NCI-H1092 (cell line): Measurements from ENCODE around the gene PRR15L.
"Not testable (repeated sequence)": the region's sequence is repeated elsewhere in the genome, so short reads cannot be mapped to it uniquely, and the experiment has no call there.

Experiments
- DNase-seq: peaks from one replicate; lab custom pipeline; 2025; lab: John Stamatoyannopoulos, UW

Gene PRR15L, protein sequence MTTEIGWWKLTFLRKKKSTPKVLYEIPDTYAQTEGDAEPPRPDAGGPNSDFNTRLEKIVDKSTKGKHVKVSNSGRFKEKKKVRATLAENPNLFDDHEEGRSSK

DNA sequence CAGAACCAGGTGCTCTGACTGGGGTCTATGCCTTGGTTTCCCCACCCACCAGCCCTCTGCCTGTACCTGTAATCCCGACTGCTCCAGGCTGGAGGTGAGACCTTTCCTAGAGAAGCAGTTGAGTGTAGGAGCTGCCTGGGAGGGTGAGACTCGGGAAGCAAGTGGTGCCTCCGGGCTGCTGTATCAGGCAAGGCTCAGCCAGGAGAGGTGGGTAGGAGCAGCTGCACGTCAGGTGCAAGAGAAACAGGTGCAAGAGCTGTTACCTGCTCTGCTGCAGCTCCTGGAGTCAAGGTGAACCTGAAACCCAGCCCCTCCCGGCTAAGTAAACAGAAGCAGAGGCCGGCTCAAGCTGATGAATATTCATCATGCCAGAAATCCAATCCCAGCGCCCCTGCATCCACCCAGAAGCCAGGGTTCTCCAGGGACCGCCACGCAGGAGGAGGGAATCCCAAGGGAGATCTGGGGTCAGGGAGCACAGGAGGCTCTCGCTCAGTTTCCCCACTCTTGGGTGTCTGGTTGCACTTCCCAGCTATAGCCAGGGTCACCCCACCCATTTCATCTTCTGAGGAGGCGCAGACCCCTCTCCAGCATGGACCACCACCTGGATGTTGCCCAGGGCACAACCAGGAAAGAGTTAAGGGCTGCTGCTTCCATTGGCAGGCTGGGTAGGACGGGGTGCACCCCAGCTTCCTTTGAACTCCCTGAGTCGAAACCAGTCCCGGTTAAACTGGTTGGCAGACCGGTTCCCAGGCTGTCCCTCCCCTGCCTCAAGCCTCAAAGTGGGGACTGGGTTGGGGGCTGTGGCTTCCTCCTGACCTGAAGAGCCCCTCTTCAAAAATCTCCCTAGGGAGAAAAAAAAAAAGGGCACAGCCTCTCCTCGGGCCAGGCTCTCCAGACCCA lies at the start of gene PRR15L:
Gene PRR15L, minus strand, starts transcription at position 293 of the 900 bp plus-strand sequence. CDS start 4,649 bp downstream, outside the sequence.
- DNase-seq: peak; percentile 27

- DNase-seq: no peak
These were observed 49.4 kb upstream of the PRR15L start for GRCh38 chr17:48006936-48007709.

GRCh38 chr17:48004983-48005382 lies 47.3 kb upstream of the PRR15L start:
- no peak for DNase-seq

DNA sequence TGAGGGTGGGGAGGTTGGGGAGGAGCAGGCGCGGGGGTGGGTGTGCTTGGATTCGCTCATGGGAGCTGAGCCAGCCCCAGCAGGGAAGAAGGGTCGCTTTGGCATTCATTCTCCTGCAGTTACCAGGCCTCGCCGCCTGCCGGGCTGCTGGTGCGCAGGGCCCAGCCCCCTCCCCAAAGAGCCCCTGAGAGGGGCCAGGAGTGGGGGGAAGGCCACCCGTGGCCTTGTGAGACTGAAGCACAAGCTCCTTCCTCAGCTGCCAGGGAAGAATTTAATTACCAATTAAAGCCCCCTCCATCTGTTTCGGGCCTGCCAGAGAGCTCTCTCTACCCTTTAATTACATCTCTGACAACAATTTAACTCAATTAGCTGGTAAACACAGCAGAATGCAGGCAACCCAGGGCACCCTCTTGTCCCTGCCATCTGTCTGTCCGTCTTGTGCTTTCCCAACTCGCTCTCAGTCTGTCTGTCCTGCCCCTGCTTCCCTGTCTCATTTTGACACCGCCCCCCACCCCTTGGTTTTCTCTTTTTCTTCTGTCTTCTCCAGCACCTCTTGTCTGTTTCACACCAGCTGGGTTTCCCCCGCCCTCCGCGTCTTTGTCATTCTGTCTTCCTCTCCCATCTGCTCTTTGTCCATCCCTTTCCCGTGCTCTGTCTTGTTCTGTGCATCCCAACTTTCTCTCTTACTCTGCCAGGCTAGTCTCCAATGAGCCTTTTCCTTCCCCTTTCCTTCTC lies 45.9 kb upstream of the PRR15L start:
- peak; percentile 93 for DNase-seq

DNA sequence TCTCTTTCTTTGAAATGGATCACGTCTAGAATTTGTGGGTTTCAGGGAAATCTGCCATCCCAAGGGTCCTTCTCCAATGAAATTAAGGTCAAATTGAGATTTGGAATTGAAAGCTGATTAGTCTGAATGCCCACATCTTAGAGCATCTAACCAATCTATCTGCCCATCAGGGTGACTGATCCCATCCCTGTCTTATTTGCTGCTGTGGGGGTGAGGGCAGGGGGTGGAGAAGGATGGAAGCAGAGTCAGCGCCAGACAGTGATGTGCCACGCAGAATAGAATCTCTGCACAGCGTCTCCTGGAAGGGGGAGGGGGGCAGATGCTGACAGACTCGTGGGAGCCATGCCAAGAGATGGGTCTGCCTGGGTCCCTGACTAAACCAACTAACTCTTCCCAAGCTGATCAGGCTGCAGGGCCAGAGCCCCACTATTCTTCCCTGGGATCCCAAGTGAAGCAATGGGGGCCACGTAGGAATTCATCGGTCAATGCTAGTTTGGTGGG lies 45.3 kb upstream of the PRR15L start:
- peak; percentile 81 for DNase-seq

DNA sequence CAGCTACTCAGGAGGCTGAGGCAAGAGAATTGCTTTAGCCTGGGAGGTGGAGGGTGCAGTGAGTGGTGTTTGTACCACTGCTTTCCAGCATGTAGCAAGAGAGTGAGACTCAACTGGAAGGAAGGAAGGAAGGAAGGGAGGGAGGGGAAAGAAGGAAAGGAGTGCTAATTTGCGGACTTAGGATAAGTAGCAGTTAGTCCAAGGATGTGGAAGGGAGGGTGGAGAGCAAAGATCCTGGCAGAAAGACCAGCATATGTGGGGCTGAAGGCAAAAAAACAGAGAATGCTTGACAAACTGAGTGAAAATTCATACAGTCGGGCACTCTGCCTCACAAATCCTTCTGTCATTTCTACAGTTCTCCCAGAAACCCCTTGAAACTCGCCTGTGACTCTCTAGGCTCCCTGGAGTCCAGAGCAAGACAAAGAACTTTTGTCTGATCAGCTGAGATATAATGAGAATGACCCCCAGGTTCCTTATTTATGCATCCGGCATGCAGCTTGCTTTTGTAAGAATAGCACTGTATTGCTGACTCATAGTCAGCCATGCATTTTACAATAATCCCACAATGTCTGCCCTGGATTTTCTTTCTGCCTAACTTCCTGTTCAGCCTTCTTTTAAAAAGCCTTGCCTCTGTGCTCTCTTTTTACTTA lies 44.7 kb upstream of the PRR15L start:
- no peak for DNase-seq

GRCh38 chr17:48001657-48002056 lies 44.0 kb upstream of the PRR15L start:
- DNase-seq: not testable (repeated sequence)

DNA sequence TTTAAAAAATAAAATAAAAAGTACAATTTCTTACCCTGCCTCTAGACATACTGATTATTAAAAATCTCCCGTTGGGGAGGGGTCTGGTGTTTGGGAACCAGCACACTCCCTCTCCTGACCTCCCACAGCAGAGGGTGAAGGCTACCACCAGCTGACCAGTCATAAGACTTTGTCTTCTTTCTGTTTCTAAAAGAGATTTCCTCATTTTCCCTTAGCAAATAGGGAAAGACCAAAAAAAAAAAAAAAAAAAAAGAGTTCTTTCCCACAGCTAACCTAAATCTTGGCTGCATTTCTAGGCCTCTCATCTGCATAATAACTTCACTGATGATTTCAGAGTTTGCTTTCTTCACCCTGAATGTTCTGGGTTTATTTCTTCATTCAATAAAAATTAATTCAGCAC lies 43.5 kb upstream of the PRR15L start:
- no peak for DNase-seq

GRCh38 chr17:47999582-47999981 lies 41.9 kb upstream of the PRR15L start:
- no peak for DNase-seq

DNA sequence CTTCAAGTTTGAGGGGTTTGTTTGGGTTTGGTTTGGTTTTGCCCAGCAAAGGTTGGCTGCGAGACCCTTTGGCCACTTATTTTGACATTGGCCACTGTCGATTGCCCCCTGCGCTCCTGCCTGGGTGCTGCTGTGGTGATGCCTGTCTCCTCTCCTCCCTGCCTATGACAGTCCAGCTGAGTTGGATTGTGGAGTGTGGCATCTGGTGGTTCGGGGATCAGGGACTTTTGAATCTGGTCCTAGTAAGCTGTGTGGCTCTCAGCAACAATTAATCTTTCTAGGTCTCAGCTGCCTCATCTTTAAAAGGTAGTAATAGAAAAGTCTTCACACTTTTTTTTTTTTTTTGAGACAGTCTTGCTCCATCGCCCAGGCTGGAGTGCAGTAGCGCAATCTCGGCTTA lies 40.4 kb upstream of the PRR15L start:
- DNase-seq: no peak

GRCh38 chr17:47997586-47997985 lies 39.9 kb upstream of the PRR15L start:
- DNase-seq: no peak

DNA sequence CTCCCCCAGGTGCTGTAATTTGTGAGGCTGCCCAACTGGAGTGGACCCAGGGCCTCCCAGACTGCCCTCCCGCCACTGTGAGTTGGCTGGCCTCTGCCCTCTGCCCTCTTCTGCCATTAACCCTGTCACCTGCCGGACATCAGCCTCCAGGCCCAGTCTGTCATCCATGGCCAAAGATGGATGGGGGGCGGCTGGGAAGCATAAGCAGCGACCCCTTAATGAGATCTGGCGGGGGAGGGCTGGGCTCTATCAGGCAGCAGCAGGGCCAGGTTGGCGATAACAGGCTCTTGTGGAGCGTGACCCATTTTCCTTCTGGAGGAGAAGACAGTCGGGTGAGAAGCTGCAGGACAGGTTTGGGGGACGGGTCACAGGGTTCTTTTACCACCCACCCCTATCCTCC lies 38.5 kb upstream of the PRR15L start:
- DNase-seq: no peak

- no peak for DNase-seq
These were observed 37.7 kb upstream of the PRR15L start for GRCh38 chr17:47995241-47995935.

- no peak for DNase-seq
These were observed 37.0 kb upstream of the PRR15L start for GRCh38 chr17:47994724-47995123.

GRCh38 chr17:47993964-47994363 lies 36.3 kb upstream of the PRR15L start:
- DNase-seq: no peak

DNA sequence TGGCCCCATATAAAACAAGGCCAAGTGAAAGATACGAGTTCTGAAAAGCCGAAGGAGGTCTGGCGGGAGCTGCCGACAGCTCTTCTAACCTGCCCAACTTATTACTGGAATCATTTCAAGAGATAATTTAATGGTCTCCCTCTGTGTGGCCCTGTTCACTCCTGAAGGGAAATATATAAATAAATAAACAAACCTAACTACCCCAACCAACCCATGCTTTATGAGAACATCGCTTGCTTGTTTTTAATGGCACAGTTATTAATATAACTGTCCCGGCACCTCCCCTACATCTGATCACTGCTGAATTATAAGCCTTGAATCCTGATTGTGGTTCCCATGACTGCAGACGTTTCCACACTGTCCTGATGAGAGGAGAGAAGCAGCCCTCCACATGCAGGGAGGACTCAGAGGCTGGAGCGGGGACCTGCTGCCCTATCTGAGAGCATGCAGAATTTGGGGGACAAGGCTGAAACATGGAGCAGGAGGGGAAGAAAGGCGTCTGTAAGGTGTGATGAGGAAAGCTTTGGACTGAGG lies 35.4 kb upstream of the PRR15L start:
- DNase-seq: no peak

- DNase-seq: no peak
These were observed 34.5 kb upstream of the PRR15L start for GRCh38 chr17:47992216-47992615.

GRCh38 chr17:47990962-47991731 lies 33.5 kb upstream of the PRR15L start:
- DNase-seq: peak; percentile 29

DNA sequence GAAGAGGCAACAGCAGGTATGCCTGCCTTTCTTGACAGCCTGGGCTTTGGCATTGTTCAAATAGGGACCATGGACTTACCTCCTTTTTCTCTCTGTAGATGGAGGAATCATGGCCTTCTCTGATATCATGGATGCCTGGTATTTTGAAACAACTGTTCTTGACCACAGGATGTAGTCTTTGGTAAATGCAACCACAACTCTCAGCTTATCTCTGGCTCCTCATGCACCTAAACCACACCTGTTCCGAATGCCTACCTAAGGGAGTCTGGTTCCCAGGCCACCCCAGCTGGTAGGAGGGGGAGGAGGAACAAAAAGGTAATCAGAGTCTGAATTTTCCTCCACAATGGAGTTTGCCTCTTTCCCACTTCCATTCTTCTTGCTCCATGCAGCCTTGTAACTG lies 32.0 kb upstream of the PRR15L start:
- no peak for DNase-seq

GRCh38 chr17:47989159-47989558 lies 31.5 kb upstream of the PRR15L start:
- no peak for DNase-seq
